ENCODE data around the gene ALG12. TPM values are rescaled to one million over a fixed set of nuclear protein-coding genes. Genes with fewer than 3 reads are reported as not detected.

Gene ALG12
- total RNA-seq, 6 donors from 2014 or later: 14.2 to 32.5 (median 22.3) TPM

DNA sequence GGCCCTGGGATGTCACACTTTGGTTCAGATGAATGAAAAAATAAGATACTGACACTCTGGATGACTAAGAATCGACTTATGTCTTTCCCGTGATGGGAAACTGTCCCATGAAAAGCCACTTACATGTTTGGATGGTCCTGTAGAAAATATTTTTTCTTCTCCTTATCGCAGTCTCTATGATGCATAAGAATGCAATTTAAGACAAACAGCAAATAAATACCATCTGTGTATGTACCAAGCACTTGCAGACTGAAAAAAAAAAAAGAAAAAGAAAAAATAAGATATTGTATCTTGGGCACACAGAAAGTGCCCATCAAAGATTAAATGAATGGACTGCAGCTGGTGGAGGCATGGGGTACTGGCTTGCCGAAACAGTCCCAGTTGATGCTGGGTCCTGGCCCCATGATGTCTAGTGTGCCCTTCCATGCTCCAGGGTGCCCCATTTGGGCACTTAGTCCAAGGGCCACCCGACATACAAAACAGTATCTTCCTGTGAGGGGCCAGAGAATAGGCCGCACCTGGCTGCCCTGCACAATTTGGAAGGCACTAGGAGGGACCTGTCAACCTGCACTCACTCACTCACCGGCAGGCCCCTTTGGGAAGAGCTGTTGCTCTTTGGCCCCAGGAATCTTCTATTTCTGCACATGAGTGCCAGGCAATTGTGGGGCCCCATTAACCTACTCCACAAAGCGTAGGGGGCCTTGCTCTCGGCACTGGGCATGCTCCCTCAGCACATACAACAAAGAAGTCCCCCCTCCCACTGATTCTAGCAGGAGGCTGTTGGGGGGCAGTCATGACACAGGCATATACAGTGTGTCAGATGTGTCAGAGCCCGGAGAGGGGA is 67.1 kb downstream of the ALG12 start:
- DNase-seq (no peak), ATAC-seq (ENCODE audit: low FRiP score in 2 of 2) (no peak)
- Histone ChIP-seq H3K36me3 (no peaks in the 10 kb centered on the region), H3K4me3 (no peak overlapping the region), H3K27ac (no peak overlapping the region), H3K27me3 (peaks cover 3 to 23% (median 10%) of the 10 kb centered on the region in 4 donors), H3K9me3 (no peaks in the 10 kb centered on the region), H3K4me1 (peaks cover 41 to 54% (median 45%) of the 10 kb centered on the region in 4 donors)
- WGBS, 2 donors: 86 to 87% methylated on average over 10 of the region's 10 CpGs
- no peak for TF ChIP-seq POLR2A (IDR thresholded peaks at IDR 0.05)
- TF ChIP-seq EP300 (IDR thresholded peaks at IDR 0.05): no peak
- TF ChIP-seq POLR2AphosphoS5 (IDR thresholded peaks at IDR 0.05): no peak
- TF ChIP-seq CTCF (IDR thresholded peaks at IDR 0.05): no peak

Small RNA genes lying within 50 kb of the gene (small RNA-seq; reads per million reads assigned to genes)
- gene MIR6821: 0 to 0.59 (median 0.30) reads per million in 4 donors

Other genes starting within 250 kb of the ALG12 start
- 100 to 1,000 TPM in 1 of 6 donors, 10 to 100 TPM in 5; 38.9 to 141 (median 43.0) TPM for gene BRD1, start 90.6 kb downstream of the ALG12 start, total RNA-seq
- 10 to 100 TPM; 10.8 to 19.9 (median 15.5) TPM for gene ZBED4, start 64.6 kb downstream of the ALG12 start, total RNA-seq
- 10 to 100 TPM; 31.2 to 72.6 (median 46.9) TPM for gene CRELD2, start 196 bp upstream of the ALG12 start, total RNA-seq
- gene PIM3, start 42.3 kb upstream of the ALG12 start, total RNA-seq: 100 to 1,000 TPM; 131 to 246 (median 156) TPM
- under 1 TPM in 1 of 6 donors, not detected in 5; 0.06 TPM for gene IL17REL, start 94.3 kb upstream of the ALG12 start, total RNA-seq
- gene TTLL8, start 139.9 kb upstream of the ALG12 start, total RNA-seq: not detected
- 1 to 10 TPM in 4 of 6 donors, under 1 TPM in 2; 0.78 to 3.1 (median 1.2) TPM for gene MLC1, start 167.0 kb upstream of the ALG12 start, total RNA-seq
- gene MOV10L1, start 171.6 kb upstream of the ALG12 start, total RNA-seq: 1 to 10 TPM in 3 of 6 donors, under 1 TPM in 2, not detected in 1; 0.47 to 3.1 (median 1.8) TPM